K562 (cell line): ENCODE results near the gene MAU2. TPM values are rescaled to one million over a fixed set of nuclear protein-coding genes. Genes with fewer than 3 reads are reported as not detected.

Experiments
- CAMTA2 ChIP-seq: fragments of 250-450 bp; sonication (Bioruptor Pico); conservative IDR thresholded peaks from 2 replicates; pipeline ENCODE4 v1.5.1; 2022
- CEBPG ChIP-seq, 3 experiments: fragments of 200-800 bp in 1 of 3; sonication (Bioruptor generic) in 1 of 3; sonication (generic) in 1 of 3; formaldehyde crosslinking in 1 of 3; IDR thresholded peaks in 2 of 3; conservative IDR thresholded peaks in 1 of 3; 2 replicates each; pipeline versions ENCODE4 v1.6.1 to v1.8.0; 2016 to 2022; ENCODE audit warnings: missing compliant biosample characterization in 2 of 3, missing genetic modification characterization in 2 of 3, mild to moderate bottlenecking in 1 of 3, missing genetic modification reagents in 1 of 3
- EP400 ChIP-seq: fragments of 450-650 bp; IDR thresholded peaks from 2 replicates; pipeline ENCODE4 v1.6.1; 2017; ENCODE audit warnings: antibody characterized with exemption, mild to moderate bottlenecking, moderate library complexity
- FOSL1 ChIP-seq: fragments of 200-800 bp; sonication (Bioruptor generic); conservative IDR thresholded peaks from 2 replicates; pipeline ENCODE4 v1.6.1; 2016; ENCODE audit warnings: missing genetic modification characterization, missing compliant biosample characterization
- SMAD3 ChIP-seq: fragments of 450-650 bp; formaldehyde crosslinking; conservative IDR thresholded peaks from 2 replicates; pipeline ENCODE4 v1.4.0; 2020; ENCODE audit warnings: mild to moderate bottlenecking
- SP2 ChIP-seq: IDR thresholded peaks from 2 replicates; pipeline ENCODE4 v1.6.1; 2011; ENCODE audit warnings: mild to moderate bottlenecking, low read depth, low read length, moderate library complexity; ENCODE audit not compliant: poor library complexity, severe bottlenecking; ENCODE audit errors: extremely low read depth
- SRF ChIP-seq, 2 experiments: fragments of 250-450, 450-650 bp in 1 of 2; sonication (Bioruptor Pico) in 1 of 2; sonication (generic) in 1 of 2; formaldehyde crosslinking; IDR thresholded peaks; 2 replicates each; pipeline versions ENCODE4 v1.5.0 to v1.5.1; 2020 to 2022; ENCODE audit warnings: mild to moderate bottlenecking in 1 of 2, missing genetic modification reagents in 1 of 2
- TEAD1 ChIP-seq, 2 experiments: fragments of 450-650 bp in 1 of 2; sonication (generic) in 1 of 2; formaldehyde crosslinking; IDR thresholded peaks; 2 replicates each; pipeline versions ENCODE4 v1.4.0 to v1.8.0; 2020 to 2022; ENCODE audit warnings: mild to moderate bottlenecking in 2 of 2, missing genetic modification reagents in 1 of 2
- ZFPM2 ChIP-seq: fragments of 250-450 bp; sonication (Bioruptor Pico); IDR thresholded peaks from 2 replicates; pipeline ENCODE4 v1.5.1; 2022; ENCODE audit warnings: mild to moderate bottlenecking
- ZNF140 ChIP-seq: fragments of 250-450 bp; sonication (Bioruptor Pico); IDR thresholded peaks from 2 replicates; pipeline ENCODE4 v1.8.0; 2021; ENCODE audit warnings: moderate library complexity, mild to moderate bottlenecking, inconsistent platforms
- ZNF347 ChIP-seq: fragments of 450-650 bp; formaldehyde crosslinking; IDR thresholded peaks from 2 replicates; pipeline ENCODE4 v1.4.0; 2020; ENCODE audit warnings: low read depth, mild to moderate bottlenecking, moderate library complexity
- ZNF583 ChIP-seq: fragments of 250-450 bp; sonication (Bioruptor Pico); IDR thresholded peaks from 2 replicates; pipeline ENCODE4 v1.4.0; 2020
- polyA plus RNA-seq, 8 experiments: library from polyadenylated mRNA; depleted of rRNA in 4 of 8; stranded (reverse) in 5 of 8; unstranded in 3 of 8; fragments of >200 nt; fragmentation: Nextera tagmentation in 2 of 8; fragmentation: Illumina TruSeq in 1 of 8; extraction: Ambion mirVana in 2 of 8; extraction: Trizol in 1 of 8; gene quantifications; 2 replicates each; pipeline versions ENCODE4 v1.2.1 to v1.2.3, GENCODE V29; 2011 to 2014; ENCODE audit warnings: inconsistent platforms in 1 of 8, missing spikeins in 1 of 8
- total RNA-seq, 7 experiments: library from RNA; depleted of rRNA in 6 of 7; stranded (reverse); fragments of >200 nt in 6 of 7; fragmentation: Illumina TruSeq in 2 of 7; extraction: Trizol in 2 of 7; gene quantifications; 2 replicates each; pipeline versions ENCODE4 v1.2.1 to v1.2.3, GENCODE V29; 2011 to 2021; ENCODE audit warnings: low replicate concordance in 1 of 7
- TF ChIP-seq, protein P1 (sequence below): fragments of 250-450 bp; sonication (Bioruptor Pico); IDR thresholded peaks from 2 replicates; pipeline ENCODE4 v1.4.0; 2020
- TF ChIP-seq, protein P2 (sequence below): fragments of 450-650 bp; IDR thresholded peaks from 2 replicates; pipeline ENCODE4 v1.6.1; 2016; ENCODE audit warnings: borderline replicate concordance
- TF ChIP-seq, protein P3 (sequence below): sonication (generic); formaldehyde crosslinking; IDR thresholded peaks from 2 replicates; pipeline ENCODE4 v1.8.0; 2022; ENCODE audit warnings: mild to moderate bottlenecking, missing genetic modification reagents, borderline replicate concordance

The MAU2 gene
- total and polyA plus RNA-seq, 9 of the 15 experiments (the other 6 are each of a cell fraction or from before 2014, with no cell fraction given): 1.2 to 48.1 (median 19.4) TPM

DNA sequence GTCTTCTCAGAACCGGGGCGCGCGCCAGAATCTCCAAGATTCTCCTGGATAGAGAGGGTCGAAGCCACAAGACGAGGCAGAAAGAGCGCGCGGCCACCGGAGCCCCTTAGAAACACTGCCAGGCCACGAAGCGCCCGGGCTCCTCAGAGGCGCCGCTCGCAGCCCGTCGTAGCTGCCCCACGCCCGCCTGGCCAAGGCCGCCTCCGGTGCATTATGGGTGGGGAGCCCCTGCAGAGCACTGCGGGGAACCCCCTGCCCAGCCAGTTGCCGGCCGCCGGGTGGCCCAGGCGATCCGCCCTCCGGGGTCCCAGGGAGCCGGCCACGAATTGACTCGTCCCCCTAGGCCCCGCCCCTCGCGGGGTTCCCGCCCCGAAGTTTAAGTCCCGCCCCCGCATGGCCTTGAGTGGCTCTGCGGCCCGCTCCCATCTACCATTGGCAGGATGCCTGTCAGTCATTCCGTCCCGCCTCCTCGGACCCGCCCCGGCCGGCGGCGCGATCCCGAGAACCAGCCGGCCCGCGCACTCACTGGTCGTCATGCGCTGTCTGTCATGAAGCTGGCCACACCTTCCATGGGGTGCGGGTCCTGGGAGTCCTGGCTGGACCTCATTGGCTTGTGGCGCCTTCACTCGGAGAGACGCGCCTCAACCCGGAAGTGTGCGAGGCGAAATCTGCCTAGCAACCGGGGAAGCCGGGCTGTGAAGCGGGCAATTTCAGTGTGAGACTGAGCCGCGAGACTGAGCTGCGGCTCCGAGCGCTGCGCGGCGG is 64.7 kb downstream of the MAU2 start (continued):
- TF ChIP-seq, protein P1, sequence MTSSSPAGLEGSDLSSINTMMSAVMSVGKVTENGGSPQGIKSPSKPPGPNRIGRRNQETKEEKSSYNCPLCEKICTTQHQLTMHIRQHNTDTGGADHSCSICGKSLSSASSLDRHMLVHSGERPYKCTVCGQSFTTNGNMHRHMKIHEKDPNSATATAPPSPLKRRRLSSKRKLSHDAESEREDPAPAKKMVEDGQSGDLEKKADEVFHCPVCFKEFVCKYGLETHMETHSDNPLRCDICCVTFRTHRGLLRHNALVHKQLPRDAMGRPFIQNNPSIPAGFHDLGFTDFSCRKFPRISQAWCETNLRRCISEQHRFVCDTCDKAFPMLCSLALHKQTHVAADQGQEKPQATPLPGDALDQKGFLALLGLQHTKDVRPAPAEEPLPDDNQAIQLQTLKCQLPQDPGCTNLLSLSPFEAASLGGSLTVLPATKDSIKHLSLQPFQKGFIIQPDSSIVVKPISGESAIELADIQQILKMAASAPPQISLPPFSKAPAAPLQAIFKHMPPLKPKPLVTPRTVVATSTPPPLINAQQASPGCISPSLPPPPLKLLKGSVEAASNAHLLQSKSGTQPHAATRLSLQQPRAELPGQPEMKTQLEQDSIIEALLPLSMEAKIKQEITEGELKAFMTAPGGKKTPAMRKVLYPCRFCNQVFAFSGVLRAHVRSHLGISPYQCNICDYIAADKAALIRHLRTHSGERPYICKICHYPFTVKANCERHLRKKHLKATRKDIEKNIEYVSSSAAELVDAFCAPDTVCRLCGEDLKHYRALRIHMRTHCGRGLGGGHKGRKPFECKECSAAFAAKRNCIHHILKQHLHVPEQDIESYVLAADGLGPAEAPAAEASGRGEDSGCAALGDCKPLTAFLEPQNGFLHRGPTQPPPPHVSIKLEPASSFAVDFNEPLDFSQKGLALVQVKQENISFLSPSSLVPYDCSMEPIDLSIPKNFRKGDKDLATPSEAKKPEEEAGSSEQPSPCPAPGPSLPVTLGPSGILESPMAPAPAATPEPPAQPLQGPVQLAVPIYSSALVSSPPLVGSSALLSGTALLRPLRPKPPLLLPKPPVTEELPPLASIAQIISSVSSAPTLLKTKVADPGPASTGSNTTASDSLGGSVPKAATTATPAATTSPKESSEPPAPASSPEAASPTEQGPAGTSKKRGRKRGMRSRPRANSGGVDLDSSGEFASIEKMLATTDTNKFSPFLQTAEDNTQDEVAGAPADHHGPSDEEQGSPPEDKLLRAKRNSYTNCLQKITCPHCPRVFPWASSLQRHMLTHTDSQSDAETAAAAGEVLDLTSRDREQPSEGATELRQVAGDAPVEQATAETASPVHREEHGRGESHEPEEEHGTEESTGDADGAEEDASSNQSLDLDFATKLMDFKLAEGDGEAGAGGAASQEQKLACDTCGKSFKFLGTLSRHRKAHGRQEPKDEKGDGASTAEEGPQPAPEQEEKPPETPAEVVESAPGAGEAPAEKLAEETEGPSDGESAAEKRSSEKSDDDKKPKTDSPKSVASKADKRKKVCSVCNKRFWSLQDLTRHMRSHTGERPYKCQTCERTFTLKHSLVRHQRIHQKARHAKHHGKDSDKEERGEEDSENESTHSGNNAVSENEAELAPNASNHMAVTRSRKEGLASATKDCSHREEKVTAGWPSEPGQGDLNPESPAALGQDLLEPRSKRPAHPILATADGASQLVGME (CRISPR knock-in tag): peak; percentile 77; the same call in 1 of the 2 replicates
- no peak for TF ChIP-seq CEBPG (CRISPR knock-in tag; IDR thresholded peaks at IDR 0.05)
- TF ChIP-seq CEBPG (tag; conservative IDR thresholded peaks at IDR 0.05 in 1 of 2, IDR thresholded peaks at IDR 0.05 in 1 of 2): no peak
- peak in 1 of 2 experiments; percentile 78; a peak in 2 of 4 replicates for TF ChIP-seq TEAD1 (CRISPR knock-in tag; IDR thresholded peaks at IDR 0.05)
- no peak for TF ChIP-seq ZNF347 (CRISPR knock-in tag)
- TF ChIP-seq ZFPM2 (CRISPR knock-in tag): no peak
- TF ChIP-seq, protein P2, sequence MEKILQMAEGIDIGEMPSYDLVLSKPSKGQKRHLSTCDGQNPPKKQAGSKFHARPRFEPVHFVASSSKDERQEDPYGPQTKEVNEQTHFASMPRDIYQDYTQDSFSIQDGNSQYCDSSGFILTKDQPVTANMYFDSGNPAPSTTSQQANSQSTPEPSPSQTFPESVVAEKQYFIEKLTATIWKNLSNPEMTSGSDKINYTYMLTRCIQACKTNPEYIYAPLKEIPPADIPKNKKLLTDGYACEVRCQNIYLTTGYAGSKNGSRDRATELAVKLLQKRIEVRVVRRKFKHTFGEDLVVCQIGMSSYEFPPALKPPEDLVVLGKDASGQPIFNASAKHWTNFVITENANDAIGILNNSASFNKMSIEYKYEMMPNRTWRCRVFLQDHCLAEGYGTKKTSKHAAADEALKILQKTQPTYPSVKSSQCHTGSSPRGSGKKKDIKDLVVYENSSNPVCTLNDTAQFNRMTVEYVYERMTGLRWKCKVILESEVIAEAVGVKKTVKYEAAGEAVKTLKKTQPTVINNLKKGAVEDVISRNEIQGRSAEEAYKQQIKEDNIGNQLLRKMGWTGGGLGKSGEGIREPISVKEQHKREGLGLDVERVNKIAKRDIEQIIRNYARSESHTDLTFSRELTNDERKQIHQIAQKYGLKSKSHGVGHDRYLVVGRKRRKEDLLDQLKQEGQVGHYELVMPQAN: no peak
- peak; percentile 79 for TF ChIP-seq EP400
- TF ChIP-seq SMAD3: peak; percentile 73; the same call in 1 of the 2 replicates
- TF ChIP-seq SP2: peak; percentile 90
- no peak for TF ChIP-seq CAMTA2 (CRISPR knock-in tag)
- TF ChIP-seq FOSL1 (tag): no peak
- TF ChIP-seq ZNF140 (CRISPR knock-in tag): no peak
- peak; percentile 78; the same call in 1 of the 2 replicates for TF ChIP-seq ZNF583 (CRISPR knock-in tag)
- TF ChIP-seq, protein P3, sequence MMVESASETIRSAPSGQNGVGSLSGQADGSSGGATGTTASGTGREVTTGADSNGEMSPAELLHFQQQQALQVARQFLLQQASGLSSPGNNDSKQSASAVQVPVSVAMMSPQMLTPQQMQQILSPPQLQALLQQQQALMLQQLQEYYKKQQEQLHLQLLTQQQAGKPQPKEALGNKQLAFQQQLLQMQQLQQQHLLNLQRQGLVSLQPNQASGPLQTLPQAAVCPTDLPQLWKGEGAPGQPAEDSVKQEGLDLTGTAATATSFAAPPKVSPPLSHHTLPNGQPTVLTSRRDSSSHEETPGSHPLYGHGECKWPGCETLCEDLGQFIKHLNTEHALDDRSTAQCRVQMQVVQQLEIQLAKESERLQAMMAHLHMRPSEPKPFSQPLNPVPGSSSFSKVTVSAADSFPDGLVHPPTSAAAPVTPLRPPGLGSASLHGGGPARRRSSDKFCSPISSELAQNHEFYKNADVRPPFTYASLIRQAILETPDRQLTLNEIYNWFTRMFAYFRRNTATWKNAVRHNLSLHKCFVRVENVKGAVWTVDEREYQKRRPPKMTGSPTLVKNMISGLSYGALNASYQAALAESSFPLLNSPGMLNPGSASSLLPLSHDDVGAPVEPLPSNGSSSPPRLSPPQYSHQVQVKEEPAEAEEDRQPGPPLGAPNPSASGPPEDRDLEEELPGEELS (CRISPR knock-in tag): no peak
- TF ChIP-seq SRF (CRISPR knock-in tag; IDR thresholded peaks at IDR 0.05): peak in 1 of 2 experiments; percentile 80; a peak in 2 of 4 replicates
